ENCODE results near the gene FNDC3B. TPM values are rescaled to one million over a fixed set of nuclear protein-coding genes. Genes with fewer than 3 reads are reported as not detected.

Gene FNDC3B
- total RNA-seq, 2 donors from 2014 or later: 80.6 to 107 TPM

GRCh38 chr3:172321035-172321434, 281.7 kb downstream of the FNDC3B start:
- Histone ChIP-seq H3K27ac (ENCODE audit: low read depth, low read length) (no peak overlapping the region), H3K27me3 (ENCODE audit: control insufficient read depth, insufficient read depth, low read length, poor library complexity, severe bottlenecking) (no peaks in the 10 kb centered on the region), H3K9ac (ENCODE audit: extremely low read depth, low read length, poor library complexity, severe bottlenecking) (no peak overlapping the region), H3K9me3 (ENCODE audit: control insufficient read depth, low read length) (no peaks in the 10 kb centered on the region), H3K4me1 (ENCODE audit: control insufficient read depth, insufficient read depth, low read length) (peaks cover 10% of the 10 kb centered on the region), H3K36me3 (ENCODE audit: control insufficient read depth, insufficient read depth, low read length) (peaks cover 84% of the 10 kb centered on the region), H3K4me3 (ENCODE audit: low read length) (no peak overlapping the region)
- Mint-ChIP-seq H3K9me3 (no peaks in the 10 kb centered on the region), H3K4me1 (peaks cover 20% of the 10 kb centered on the region), H3K36me3 (ENCODE audit: low read depth) (peaks cover 77% of the 10 kb centered on the region), H3K4me3 (no peak overlapping the region), H3K27me3 (ENCODE audit: insufficient read depth) (no peaks in the 10 kb centered on the region), H3K27ac (no peak overlapping the region)
- 100% methylated on average over 1 of the region's 2 CpGs; no CpG with 5 or more reads in 1 of the 2 experiments for WGBS, 2 experiments (ENCODE audit: insufficient coverage in 1 of 2, insufficient read length in 1 of 2)
- DNase-seq: no peak
- peak; percentile 51 for TF ChIP-seq CTCF (conservative IDR thresholded peaks at IDR 0.05)

GRCh38 chr3:172323894-172324610, 284.7 kb downstream of the FNDC3B start:
- no peaks in the 10 kb centered on the region for H3K27me3 Mint-ChIP-seq (ENCODE audit: insufficient read depth)
- Histone ChIP-seq H3K9ac (ENCODE audit: extremely low read depth, low read length, poor library complexity, severe bottlenecking) (no peak overlapping the region), H3K27ac (ENCODE audit: low read depth, low read length) (no peak overlapping the region)

GRCh38 chr3:172324611-172325203, 285.3 kb downstream of the FNDC3B start:
- TF ChIP-seq CTCF (conservative IDR thresholded peaks at IDR 0.05): no peak
- Histone ChIP-seq H3K9me3 (ENCODE audit: control insufficient read depth, low read length) (no peaks in the 10 kb centered on the region), H3K27me3 (ENCODE audit: control insufficient read depth, insufficient read depth, low read length, poor library complexity, severe bottlenecking) (no peaks in the 10 kb centered on the region), H3K27ac (ENCODE audit: low read depth, low read length) (no peak overlapping the region), H3K9ac (ENCODE audit: extremely low read depth, low read length, poor library complexity, severe bottlenecking) (no peak overlapping the region), H3K4me1 (ENCODE audit: control insufficient read depth, insufficient read depth, low read length) (peaks cover 10% of the 10 kb centered on the region), H3K4me3 (ENCODE audit: low read length) (no peak overlapping the region), H3K36me3 (ENCODE audit: control insufficient read depth, insufficient read depth, low read length) (peaks cover 86% of the 10 kb centered on the region)
- no peak overlapping the region for H3K4me3 Mint-ChIP-seq
- H3K36me3 Mint-ChIP-seq (ENCODE audit: low read depth): peaks cover 64% of the 10 kb centered on the region
- H3K4me1 Mint-ChIP-seq: peaks cover 25% of the 10 kb centered on the region
- peak overlapping the region; percentile 72 for H3K27ac Mint-ChIP-seq
- 95 to 98% methylated on average over 6 to 7 of the region's 7 CpGs for WGBS, 2 experiments (ENCODE audit: insufficient coverage in 1 of 2, insufficient read length in 1 of 2)
- no peak for DNase-seq
- no peaks in the 10 kb centered on the region for H3K27me3 Mint-ChIP-seq (ENCODE audit: insufficient read depth)
- H3K9me3 Mint-ChIP-seq: no peaks in the 10 kb centered on the region

More at GRCh38 chr3:172323894-172324610, 284.7 kb downstream of the FNDC3B start:
- WGBS, 2 experiments (ENCODE audit: insufficient coverage in 1 of 2, insufficient read length in 1 of 2): 93 to 98% methylated on average over 7 to 10 of the region's 10 CpGs
- Mint-ChIP-seq H3K36me3 (ENCODE audit: low read depth) (peaks cover 65% of the 10 kb centered on the region), H3K9me3 (no peaks in the 10 kb centered on the region), H3K27ac (peak overlapping the region; percentile 55), H3K4me1 (peaks cover 25% of the 10 kb centered on the region), H3K4me3 (no peak overlapping the region)
- DNase-seq: no peak
- TF ChIP-seq CTCF (conservative IDR thresholded peaks at IDR 0.05): no peak
- Histone ChIP-seq H3K4me1 (ENCODE audit: control insufficient read depth, insufficient read depth, low read length) (peaks cover 10% of the 10 kb centered on the region), H3K36me3 (ENCODE audit: control insufficient read depth, insufficient read depth, low read length) (peaks cover 86% of the 10 kb centered on the region), H3K9me3 (ENCODE audit: control insufficient read depth, low read length) (no peaks in the 10 kb centered on the region), H3K4me3 (ENCODE audit: low read length) (no peak overlapping the region), H3K27me3 (ENCODE audit: control insufficient read depth, insufficient read depth, low read length, poor library complexity, severe bottlenecking) (no peaks in the 10 kb centered on the region)

Data from endodermal cell (in vitro differentiated cells).